ENCODE results near the gene STARD5.

- TF ChIP-seq POLR2A (IDR thresholded peaks at IDR 0.05): no peak
- TF ChIP-seq CTCF (IDR thresholded peaks at IDR 0.05): no peak
Measured at GRCh38 chr15:81334768-81335435, 11.0 kb upstream of the STARD5 start.

All from heart left ventricle (tissue), 13 donors.